Measurements from ENCODE around the gene CLASRP. TPM values are rescaled to one million over a fixed set of nuclear protein-coding genes. Genes with fewer than 3 reads are reported as not detected.

The CLASRP gene
- total RNA-seq, 1 experiment from 2014 or later, result 87.1 TPM

- no peak overlapping the region for H2AK5ac ChIP-seq (ENCODE audit: insufficient read length, low read length)
- H3K56ac ChIP-seq (ENCODE audit: insufficient read length, low read depth, low read length), result no peak overlapping the region
- no peak overlapping the region for H4K91ac ChIP-seq (ENCODE audit: insufficient read length, low read depth, low read length)
- no peak overlapping the region for H3K18ac ChIP-seq (ENCODE audit: insufficient read length, low read depth, low read length)
- peak overlapping the region in 1 of 2 experiments; percentile 35; a peak in 1 of 5 replicates for H3K4me3 Mint-ChIP-seq
- peaks cover 64 to 69% of the 10 kb centered on the region in 2 experiments for H3K4me1 Mint-ChIP-seq
- H3K27ac Mint-ChIP-seq, result no peak overlapping the region
- H4K20me1 ChIP-seq (ENCODE audit: control insufficient read depth, insufficient read depth, insufficient read length), result no peaks in the 10 kb centered on the region
- no peak overlapping the region for H3K23ac ChIP-seq (ENCODE audit: insufficient read length, low read depth, low read length)
- H3K36me3 Mint-ChIP-seq (ENCODE audit: insufficient read depth in 1 of 3, low read depth in 3 of 3), result peaks cover 0 to 6% (median 4%) of the 10 kb centered on the region in 3 experiments; a peak in 2 of 7 replicates
- H3K79me1 ChIP-seq (ENCODE audit: insufficient read depth, low read depth, low read length, poor library complexity, severe bottlenecking), result no peaks in the 10 kb centered on the region
- peaks cover 31% of the 10 kb centered on the region for H3K79me2 ChIP-seq (ENCODE audit: insufficient read depth, low read length)
- WGBS (ENCODE audit: extremely low coverage, insufficient read length, low lambda C conversion rate), result no CpG with 5 or more reads among the region's 15 CpGs
- no peaks in the 10 kb centered on the region for H3K23me2 ChIP-seq (ENCODE audit: insufficient read length, low read depth, low read length, poor library complexity, severe bottlenecking)
- no peak for DNase-seq
- H2BK120ac ChIP-seq (ENCODE audit: low read depth, low read length, poor library complexity, severe bottlenecking), result no peak overlapping the region
- H2AFZ ChIP-seq (ENCODE audit: low read length), result no peak overlapping the region
- H2BK20ac ChIP-seq (ENCODE audit: low read depth, low read length, poor library complexity, severe bottlenecking), result no peak overlapping the region
- H3K9me3 Mint-ChIP-seq, result no peaks in the 10 kb centered on the region; a peak in 1 of 5 replicates
- no peak for TF ChIP-seq CTCF (conservative IDR thresholded peaks at IDR 0.05)
- H3K9ac ChIP-seq (ENCODE audit: extremely low read depth, insufficient read length, low read length), result no peak overlapping the region
- no peak overlapping the region for H2BK5ac ChIP-seq (ENCODE audit: insufficient read length, low read length)
- no peak overlapping the region for H3K4ac ChIP-seq (ENCODE audit: low read depth, low read length)
- H3K27me3 ChIP-seq (ENCODE audit: insufficient read depth, low read length), result no peaks in the 10 kb centered on the region
- no peak overlapping the region for H3T11ph ChIP-seq (ENCODE audit: low read length)
- H3K4me1 ChIP-seq (ENCODE audit: insufficient read depth, low read length), result no peaks in the 10 kb centered on the region; the same call in 1 of the 2 replicates
- H2BK12ac ChIP-seq (ENCODE audit: insufficient read length, low read depth, low read length), result no peak overlapping the region
- no peak overlapping the region for H2BK15ac ChIP-seq (ENCODE audit: low read depth, low read length)
- H3K27ac ChIP-seq (ENCODE audit: insufficient read length, low read depth, low read length), result no peak overlapping the region
- H3K27me3 Mint-ChIP-seq (ENCODE audit: low read depth), result no peaks in the 10 kb centered on the region
- no peak overlapping the region for H3K4me2 ChIP-seq (ENCODE audit: insufficient read depth, insufficient read length, low read length)
- no peaks in the 10 kb centered on the region for H3K9me3 ChIP-seq (ENCODE audit: control insufficient read depth, low read depth, low read length)
- H4K8ac ChIP-seq (replicated peaks; ENCODE audit: insufficient read length, low read depth, low read length), result no peak overlapping the region
- H3K14ac ChIP-seq (ENCODE audit: insufficient read depth, low read length), result no peak overlapping the region
- H4K5ac ChIP-seq (ENCODE audit: insufficient read length, low read depth, low read length), result no peak overlapping the region
Measured at GRCh38 chr19:45103156-45103507, 64.3 kb downstream of the CLASRP start.
